ENCODE measurements around the gene TOPAZ1. TPM values are rescaled to one million over a fixed set of nuclear protein-coding genes. Genes with fewer than 3 reads are reported as not detected.

The TOPAZ1 gene
- total RNA-seq, 1 donor from 2014 or later: not detected

DNA sequence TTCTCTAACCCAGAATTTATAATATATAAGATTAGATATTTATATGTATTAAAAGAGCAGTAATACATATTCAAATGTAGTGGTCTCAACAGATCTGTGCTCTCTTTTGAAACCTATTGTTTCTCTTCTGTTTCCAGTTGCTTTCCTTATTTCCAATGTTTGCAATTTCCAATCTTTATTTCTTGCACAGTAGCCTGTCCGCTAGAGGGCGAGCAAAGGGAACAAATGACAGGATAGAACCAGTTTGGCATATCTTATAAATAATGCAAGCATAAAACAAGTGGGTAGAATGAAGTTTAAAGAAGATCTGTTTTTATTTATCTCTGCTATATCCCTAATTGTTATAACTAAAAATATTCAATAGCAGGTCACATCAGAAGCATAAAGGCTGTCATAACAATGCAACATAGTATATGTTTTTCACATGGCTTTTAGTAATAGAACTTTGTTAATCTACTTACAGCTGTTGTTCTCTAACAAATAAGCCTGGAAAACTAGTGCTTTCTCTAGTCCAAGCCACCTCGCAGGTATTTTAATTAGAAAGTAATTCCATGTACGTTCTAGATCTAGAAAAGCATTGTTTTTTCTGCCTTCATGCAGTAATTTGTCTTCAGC is 81.8 kb downstream of the TOPAZ1 start:
- Histone ChIP-seq H3K27me3 (ENCODE audit: control insufficient read depth in 3 of 3, insufficient read depth in 3 of 3, low read length in 3 of 3) (no peaks in the 10 kb centered on the region), H3K4me1 (ENCODE audit: control insufficient read depth in 3 of 3, insufficient read depth in 3 of 3, low read length in 3 of 3) (no peaks in the 10 kb centered on the region), H3K9ac (ENCODE audit: low read depth in 1 of 3, low read length in 3 of 3) (peak overlapping the region in 1 of 3 donors; percentile 17), H3K9me3 (ENCODE audit: control insufficient read depth in 3 of 3, low read length in 3 of 3) (no peaks in the 10 kb centered on the region), H3K27ac (ENCODE audit: low read depth, low read length) (no peak overlapping the region), H3K4me3 (ENCODE audit: low read length in 3 of 3) (no peak overlapping the region), H3K36me3 (ENCODE audit: control insufficient read depth in 3 of 3, insufficient read depth in 3 of 3, low read length in 3 of 3) (no peaks in the 10 kb centered on the region)

DNA sequence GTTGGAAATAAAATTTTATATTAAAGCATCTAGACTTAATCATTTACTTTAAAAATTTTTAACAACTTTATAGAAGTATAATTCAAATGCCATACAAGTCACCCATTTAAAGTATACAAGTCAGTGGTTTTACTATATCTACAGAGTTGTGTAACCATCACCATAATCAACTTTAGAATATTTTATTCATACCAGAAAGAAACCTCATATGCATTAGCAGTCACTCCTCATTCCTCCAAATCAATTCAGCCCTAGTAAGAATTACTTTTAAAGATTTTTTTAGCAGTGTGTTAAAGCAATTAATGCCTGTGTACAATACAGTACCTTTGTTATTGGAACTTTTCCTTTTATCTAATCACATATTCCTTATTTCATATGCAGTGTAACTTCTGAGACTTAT is 82.9 kb downstream of the TOPAZ1 start:
- Histone ChIP-seq H3K9me3 (ENCODE audit: control insufficient read depth in 3 of 3, low read length in 3 of 3) (no peaks in the 10 kb centered on the region), H3K4me3 (ENCODE audit: low read length in 3 of 3) (no peak overlapping the region), H3K4me1 (ENCODE audit: control insufficient read depth in 3 of 3, insufficient read depth in 3 of 3, low read length in 3 of 3) (no peaks in the 10 kb centered on the region), H3K36me3 (ENCODE audit: control insufficient read depth in 3 of 3, insufficient read depth in 3 of 3, low read length in 3 of 3) (no peaks in the 10 kb centered on the region), H3K9ac (ENCODE audit: low read depth in 1 of 3, low read length in 3 of 3) (no peak overlapping the region), H3K27me3 (ENCODE audit: control insufficient read depth in 3 of 3, insufficient read depth in 3 of 3, low read length in 3 of 3) (no peaks in the 10 kb centered on the region), H3K27ac (ENCODE audit: low read depth, low read length) (no peak overlapping the region)

DNA sequence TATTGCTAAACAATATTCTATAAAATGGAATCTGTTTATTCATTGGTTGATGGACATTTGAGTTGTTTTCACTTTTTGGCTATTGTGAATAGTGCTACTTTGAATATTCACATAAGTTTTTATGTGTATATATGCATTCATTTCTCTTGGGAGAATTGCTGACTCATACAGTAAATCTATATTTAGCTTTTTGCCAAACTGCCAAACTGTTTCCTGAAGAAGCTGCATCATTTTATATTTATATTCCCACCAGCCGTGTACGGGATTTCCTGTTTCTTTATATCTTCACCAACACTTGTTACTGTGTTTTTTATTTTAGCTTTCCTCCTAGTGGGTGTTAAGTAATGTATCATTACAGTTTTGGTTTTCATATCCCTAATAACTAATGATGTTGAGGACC is 84.3 kb downstream of the TOPAZ1 start:
- H3K27me3 ChIP-seq (ENCODE audit: control insufficient read depth in 3 of 3, insufficient read depth in 3 of 3, low read length in 3 of 3): no peaks in the 10 kb centered on the region
- no peak overlapping the region for H3K4me3 ChIP-seq (ENCODE audit: low read length in 3 of 3)
- H3K9me3 ChIP-seq (ENCODE audit: control insufficient read depth in 3 of 3, low read length in 3 of 3): no peaks in the 10 kb centered on the region
- H3K9ac ChIP-seq (ENCODE audit: low read depth in 1 of 3, low read length in 3 of 3): no peak overlapping the region
- H3K27ac ChIP-seq (ENCODE audit: low read depth, low read length): no peak overlapping the region
- no peaks in the 10 kb centered on the region for H3K36me3 ChIP-seq (ENCODE audit: control insufficient read depth in 3 of 3, insufficient read depth in 3 of 3, low read length in 3 of 3)
- no peaks in the 10 kb centered on the region for H3K4me1 ChIP-seq (ENCODE audit: control insufficient read depth in 3 of 3, insufficient read depth in 3 of 3, low read length in 3 of 3)

DNA sequence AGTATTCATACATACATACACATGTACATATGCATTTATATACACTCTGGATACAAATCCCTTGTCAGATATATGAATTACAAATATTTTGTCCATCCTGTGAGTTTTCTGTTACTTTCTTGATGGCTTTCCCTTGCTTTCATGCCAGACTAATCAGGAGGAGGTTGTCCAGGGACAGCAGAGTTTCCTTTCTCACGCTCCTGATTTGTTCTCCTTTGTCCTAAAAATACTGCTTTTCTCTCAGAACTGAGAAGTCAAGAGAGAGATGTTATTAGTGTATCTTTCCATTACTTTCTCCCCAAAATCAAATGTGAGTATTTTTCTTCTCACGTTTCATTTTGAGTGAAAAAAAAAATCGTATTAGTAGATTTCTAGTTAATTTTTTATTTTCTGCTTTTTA is 84.8 kb downstream of the TOPAZ1 start:
- no peaks in the 10 kb centered on the region for H3K36me3 ChIP-seq (ENCODE audit: control insufficient read depth in 3 of 3, insufficient read depth in 3 of 3, low read length in 3 of 3)

DNA sequence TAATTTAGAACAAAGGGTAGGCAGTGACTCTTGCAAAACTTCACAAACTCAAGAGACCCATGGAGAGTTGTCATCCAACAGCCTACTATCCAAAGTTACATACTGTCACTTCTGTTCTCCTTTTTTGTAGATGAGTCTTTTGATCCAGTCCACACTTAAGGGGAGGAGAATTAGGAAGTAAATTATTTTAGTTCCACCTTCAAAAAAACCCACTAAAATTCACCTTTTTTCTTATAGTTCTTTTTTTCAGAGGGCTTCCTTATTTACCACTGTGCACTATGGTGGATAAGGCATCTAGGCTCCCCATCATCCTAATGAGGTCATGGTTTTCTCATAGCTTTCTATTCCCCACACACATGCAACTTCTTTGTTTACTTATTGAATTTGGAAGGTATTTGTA is 88.3 kb downstream of the TOPAZ1 start:
- Histone ChIP-seq H3K36me3 (ENCODE audit: control insufficient read depth in 3 of 3, insufficient read depth in 3 of 3, low read length in 3 of 3) (no peaks in the 10 kb centered on the region), H3K4me1 (ENCODE audit: control insufficient read depth in 3 of 3, insufficient read depth in 3 of 3, low read length in 3 of 3) (no peaks in the 10 kb centered on the region), H3K27ac (ENCODE audit: low read depth, low read length) (no peak overlapping the region), H3K27me3 (ENCODE audit: control insufficient read depth in 3 of 3, insufficient read depth in 3 of 3, low read length in 3 of 3) (no peaks in the 10 kb centered on the region), H3K9ac (ENCODE audit: low read depth in 1 of 3, low read length in 3 of 3) (no peak overlapping the region), H3K4me3 (ENCODE audit: low read length in 3 of 3) (no peak overlapping the region), H3K9me3 (ENCODE audit: control insufficient read depth in 3 of 3, low read length in 3 of 3) (no peaks in the 10 kb centered on the region)

More for the DNA sequence above, 84.8 kb downstream of the TOPAZ1 start:
- Histone ChIP-seq H3K27ac (ENCODE audit: low read depth, low read length) (no peak overlapping the region), H3K9ac (ENCODE audit: low read depth in 1 of 3, low read length in 3 of 3) (no peak overlapping the region), H3K4me3 (ENCODE audit: low read length in 3 of 3) (no peak overlapping the region), H3K9me3 (ENCODE audit: control insufficient read depth in 3 of 3, low read length in 3 of 3) (no peaks in the 10 kb centered on the region), H3K27me3 (ENCODE audit: control insufficient read depth in 3 of 3, insufficient read depth in 3 of 3, low read length in 3 of 3) (no peaks in the 10 kb centered on the region), H3K4me1 (ENCODE audit: control insufficient read depth in 3 of 3, insufficient read depth in 3 of 3, low read length in 3 of 3) (no peaks in the 10 kb centered on the region)

DNA sequence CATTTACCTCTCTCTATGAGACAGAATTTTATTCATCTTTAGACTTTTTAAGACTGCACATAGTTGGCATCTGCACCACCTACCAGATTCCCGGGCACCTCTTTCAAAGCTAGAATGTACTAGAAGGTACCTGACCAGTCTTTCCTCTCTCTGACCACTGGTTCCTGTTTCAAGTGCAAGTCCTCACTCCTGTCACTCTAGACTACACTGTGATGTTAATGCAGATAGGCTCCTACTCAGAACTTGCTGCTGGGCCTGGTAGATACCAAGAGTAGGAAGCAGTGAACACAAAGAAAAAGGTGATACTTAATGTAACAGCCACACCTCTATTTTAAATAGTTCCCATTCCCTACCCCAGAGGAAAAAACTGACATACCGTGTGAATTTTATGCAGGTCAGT is 88.8 kb downstream of the TOPAZ1 start:
- H3K9me3 ChIP-seq (ENCODE audit: control insufficient read depth in 3 of 3, low read length in 3 of 3): no peaks in the 10 kb centered on the region
- no peaks in the 10 kb centered on the region for H3K4me1 ChIP-seq (ENCODE audit: control insufficient read depth in 3 of 3, insufficient read depth in 3 of 3, low read length in 3 of 3)
- no peak overlapping the region for H3K27ac ChIP-seq (ENCODE audit: low read depth, low read length)
- no peak overlapping the region for H3K4me3 ChIP-seq (ENCODE audit: low read length in 3 of 3)
- H3K27me3 ChIP-seq (ENCODE audit: control insufficient read depth in 3 of 3, insufficient read depth in 3 of 3, low read length in 3 of 3): no peaks in the 10 kb centered on the region
- no peak overlapping the region for H3K9ac ChIP-seq (ENCODE audit: low read depth in 1 of 3, low read length in 3 of 3)
- H3K36me3 ChIP-seq (ENCODE audit: control insufficient read depth in 3 of 3, insufficient read depth in 3 of 3, low read length in 3 of 3): no peaks in the 10 kb centered on the region

DNA sequence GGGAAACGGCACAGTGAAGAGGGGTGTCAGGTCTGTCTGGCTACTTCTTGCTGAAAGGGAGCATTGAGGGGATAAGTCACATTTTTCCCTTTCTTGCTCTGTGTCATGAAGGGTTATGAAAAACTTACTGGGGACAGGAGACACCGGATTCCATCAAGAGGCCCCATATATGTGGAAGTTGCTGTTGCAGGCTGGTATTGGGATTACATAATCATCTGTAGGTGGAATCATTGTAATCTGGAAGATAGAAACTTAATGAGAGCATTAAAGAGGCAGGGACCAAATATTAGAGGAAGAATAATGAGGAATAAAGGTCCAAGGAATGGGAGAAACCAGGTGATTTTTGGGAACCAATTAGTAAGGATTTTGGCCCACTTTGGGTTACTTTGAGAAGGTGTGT is 92.6 kb downstream of the TOPAZ1 start:
- Histone ChIP-seq H3K36me3 (ENCODE audit: control insufficient read depth in 3 of 3, insufficient read depth in 3 of 3, low read length in 3 of 3) (no peaks in the 10 kb centered on the region), H3K9ac (ENCODE audit: low read depth in 1 of 3, low read length in 3 of 3) (no peak overlapping the region), H3K4me3 (ENCODE audit: low read length in 3 of 3) (no peak overlapping the region), H3K27me3 (ENCODE audit: control insufficient read depth in 3 of 3, insufficient read depth in 3 of 3, low read length in 3 of 3) (no peaks in the 10 kb centered on the region), H3K27ac (ENCODE audit: low read depth, low read length) (no peak overlapping the region), H3K9me3 (ENCODE audit: control insufficient read depth in 3 of 3, low read length in 3 of 3) (no peaks in the 10 kb centered on the region), H3K4me1 (ENCODE audit: control insufficient read depth in 3 of 3, insufficient read depth in 3 of 3, low read length in 3 of 3) (peaks cover 4 to 8% (median 5%) of the 10 kb centered on the region in 3 donors)

DNA sequence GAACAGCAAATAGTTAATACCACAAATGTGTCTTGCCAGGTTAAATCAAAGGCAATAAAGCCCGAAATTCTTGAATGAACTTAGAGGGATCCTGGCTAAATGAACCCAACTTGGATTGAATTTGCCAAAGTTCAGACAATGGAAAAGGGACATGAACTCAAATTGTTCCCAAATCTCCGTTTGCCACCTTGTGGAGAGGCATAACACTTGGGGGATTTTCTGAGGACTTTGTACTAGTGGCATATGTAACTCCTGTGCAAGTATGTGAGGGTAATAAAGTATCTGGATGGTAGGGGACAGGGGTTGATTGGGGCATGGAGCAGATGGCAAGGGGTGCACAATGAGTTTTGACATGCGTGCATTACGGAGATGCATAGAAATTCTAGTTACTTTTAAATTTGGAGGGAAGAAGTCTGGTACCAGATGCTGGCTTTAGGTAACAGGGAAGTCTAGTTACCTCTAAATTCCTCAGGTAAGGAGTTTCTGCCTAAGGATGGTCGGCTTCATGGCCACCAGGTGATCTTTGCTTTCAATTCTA is 95.6 kb downstream of the TOPAZ1 start:
- Histone ChIP-seq H3K36me3 (ENCODE audit: control insufficient read depth in 3 of 3, insufficient read depth in 3 of 3, low read length in 3 of 3) (no peaks in the 10 kb centered on the region), H3K9me3 (ENCODE audit: control insufficient read depth in 3 of 3, low read length in 3 of 3) (no peaks in the 10 kb centered on the region), H3K27ac (ENCODE audit: low read depth, low read length) (peak overlapping the region; percentile 97), H3K4me1 (ENCODE audit: control insufficient read depth in 3 of 3, insufficient read depth in 3 of 3, low read length in 3 of 3) (peaks cover 9 to 15% (median 14%) of the 10 kb centered on the region in 3 donors), H3K4me3 (ENCODE audit: low read length in 3 of 3) (peak overlapping the region; percentile 85 to 98 (median 95)), H3K9ac (ENCODE audit: low read depth in 1 of 3, low read length in 3 of 3) (peak overlapping the region; percentile 93 to 95 (median 94)), H3K27me3 (ENCODE audit: control insufficient read depth in 3 of 3, insufficient read depth in 3 of 3, low read length in 3 of 3) (no peaks in the 10 kb centered on the region)

DNA sequence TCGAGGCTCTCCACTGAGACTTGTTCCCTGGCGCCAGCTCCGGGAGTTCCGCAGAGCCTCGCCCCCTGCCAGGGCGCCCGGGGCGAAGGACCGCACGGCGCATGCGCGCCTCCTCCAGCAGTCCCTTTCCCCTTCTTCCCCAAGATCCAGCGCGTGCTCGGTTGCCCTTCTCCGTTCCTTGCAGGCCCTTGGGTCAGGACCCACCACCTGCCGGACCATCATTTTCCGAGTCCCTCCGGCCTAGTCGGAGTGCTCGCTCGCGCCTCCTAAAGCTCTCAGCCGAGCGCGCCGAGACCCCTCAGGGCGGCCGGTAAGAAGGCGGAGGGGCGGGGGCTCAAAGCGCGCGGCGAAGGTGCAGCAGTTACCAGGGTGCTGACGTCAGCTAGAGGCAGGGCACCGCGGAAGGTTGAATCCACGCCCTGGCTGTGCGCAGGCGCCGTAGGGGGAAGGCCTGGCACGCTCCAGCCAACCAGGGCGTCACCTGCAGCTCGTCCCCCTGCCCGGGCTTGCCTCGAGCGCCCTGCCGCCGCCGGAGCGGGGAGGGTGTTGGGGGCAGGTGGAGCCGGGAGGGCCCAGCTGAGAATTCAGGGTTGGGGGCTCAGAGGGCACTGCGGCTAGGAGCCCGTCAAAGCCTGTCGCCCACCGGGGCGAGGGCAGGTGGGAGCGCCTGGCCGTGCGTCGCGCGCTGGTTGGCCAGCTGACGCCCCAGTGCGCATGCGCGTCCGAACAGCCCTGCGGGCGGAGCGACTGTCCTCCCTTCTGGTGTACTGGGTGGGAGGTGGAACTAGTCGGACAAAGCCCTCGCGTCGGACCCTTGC is 96.5 kb downstream of the TOPAZ1 start, which contains the start of gene TCAIM:
Gene TCAIM, plus strand, starts transcription at position 757 of the 818 bp plus-strand sequence. CDS start 16,017 bp downstream, outside the sequence.
- peak within 1 kb of the TSS; percentile 97 for H3K27ac ChIP-seq (ENCODE audit: low read depth, low read length)
- H3K9ac ChIP-seq (ENCODE audit: low read depth in 1 of 3, low read length in 3 of 3): peak within 1 kb of the TSS; percentile 93 to 95 (median 94)
- H3K27me3 ChIP-seq (ENCODE audit: control insufficient read depth in 3 of 3, insufficient read depth in 3 of 3, low read length in 3 of 3): no peaks in the 10 kb centered on the region
- no peaks in the 10 kb centered on the region for H3K36me3 ChIP-seq (ENCODE audit: control insufficient read depth in 3 of 3, insufficient read depth in 3 of 3, low read length in 3 of 3)
- H3K4me1 ChIP-seq (ENCODE audit: control insufficient read depth in 3 of 3, insufficient read depth in 3 of 3, low read length in 3 of 3): peaks cover 9 to 15% (median 14%) of the 10 kb centered on the region in 3 donors
- no peaks in the 10 kb centered on the region for H3K9me3 ChIP-seq (ENCODE audit: control insufficient read depth in 3 of 3, low read length in 3 of 3)
- peak within 1 kb of the TSS; percentile 85 to 98 (median 95) for H3K4me3 ChIP-seq (ENCODE audit: low read length in 3 of 3)

DNA sequence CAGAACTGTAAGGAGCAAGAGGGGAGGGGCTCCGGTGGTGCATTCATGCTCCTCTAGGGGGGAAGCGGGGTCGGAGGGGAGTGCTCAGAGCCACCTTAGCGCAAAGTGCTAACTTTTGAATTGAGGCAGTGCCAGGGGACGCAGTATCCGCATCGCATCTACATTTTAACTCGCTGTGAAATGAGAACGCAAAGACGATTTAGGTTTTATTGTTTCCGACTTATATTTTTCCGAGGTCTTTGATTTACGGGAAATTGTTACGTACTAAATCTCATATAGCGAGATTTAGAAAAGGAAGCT is 97.1 kb downstream of the TOPAZ1 start:
- Histone ChIP-seq H3K36me3 (ENCODE audit: control insufficient read depth in 3 of 3, insufficient read depth in 3 of 3, low read length in 3 of 3) (no peaks in the 10 kb centered on the region), H3K27me3 (ENCODE audit: control insufficient read depth in 3 of 3, insufficient read depth in 3 of 3, low read length in 3 of 3) (no peaks in the 10 kb centered on the region), H3K4me1 (ENCODE audit: control insufficient read depth in 3 of 3, insufficient read depth in 3 of 3, low read length in 3 of 3) (peaks cover 9 to 15% (median 14%) of the 10 kb centered on the region in 3 donors), H3K9me3 (ENCODE audit: control insufficient read depth in 3 of 3, low read length in 3 of 3) (no peaks in the 10 kb centered on the region), H3K27ac (ENCODE audit: low read depth, low read length) (peak overlapping the region; percentile 97), H3K4me3 (ENCODE audit: low read length in 3 of 3) (peak overlapping the region; percentile 85 to 98 (median 95)), H3K9ac (ENCODE audit: low read depth in 1 of 3, low read length in 3 of 3) (peak overlapping the region; percentile 93 to 95 (median 94))
